HG02798 (cell line): ENCODE measurements around the gene GSDMA.

Experiments
- ATAC-seq: cut with Tn5 transposase; IDR thresholded peaks from one replicate; pipeline ENCODE4 v1.9.1; 2021; ENCODE audit warnings: mild to moderate bottlenecking; ENCODE audit not compliant: unreplicated experiment, poor library complexity

Gene GSDMA, protein sequence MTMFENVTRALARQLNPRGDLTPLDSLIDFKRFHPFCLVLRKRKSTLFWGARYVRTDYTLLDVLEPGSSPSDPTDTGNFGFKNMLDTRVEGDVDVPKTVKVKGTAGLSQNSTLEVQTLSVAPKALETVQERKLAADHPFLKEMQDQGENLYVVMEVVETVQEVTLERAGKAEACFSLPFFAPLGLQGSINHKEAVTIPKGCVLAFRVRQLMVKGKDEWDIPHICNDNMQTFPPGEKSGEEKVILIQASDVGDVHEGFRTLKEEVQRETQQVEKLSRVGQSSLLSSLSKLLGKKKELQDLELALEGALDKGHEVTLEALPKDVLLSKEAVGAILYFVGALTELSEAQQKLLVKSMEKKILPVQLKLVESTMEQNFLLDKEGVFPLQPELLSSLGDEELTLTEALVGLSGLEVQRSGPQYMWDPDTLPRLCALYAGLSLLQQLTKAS

DNA sequence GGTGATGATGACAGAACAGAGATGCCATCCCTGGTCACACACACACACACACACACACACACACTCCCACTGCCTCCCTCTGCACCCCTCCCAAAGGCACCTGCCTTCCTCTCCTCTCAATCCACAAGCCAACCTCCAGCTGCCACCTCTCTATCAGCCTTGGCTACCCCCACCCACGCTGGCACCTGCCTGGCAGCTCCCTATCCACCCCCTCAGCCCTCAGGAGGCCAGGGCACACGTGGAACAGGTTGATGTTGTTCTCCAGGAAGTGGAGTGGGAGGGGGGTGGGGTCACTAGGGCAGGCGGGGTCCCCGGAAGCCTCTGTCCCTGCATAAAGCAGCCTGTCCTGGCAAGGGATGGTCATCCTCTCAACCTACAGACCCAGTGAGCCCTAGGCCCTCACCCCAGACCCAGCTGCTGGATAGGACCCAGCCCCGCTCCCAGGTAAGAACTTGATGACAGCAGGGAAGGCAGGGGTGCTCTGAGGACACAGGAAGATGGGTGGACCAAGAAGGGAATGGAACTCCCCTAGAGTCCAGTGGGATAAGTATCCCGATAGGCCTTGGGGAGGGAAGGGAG is at the start of gene GSDMA:
TSS of gene GSDMA (plus strand) at position 363 of the 579 bp plus-strand sequence. CDS start 2,684 bp downstream, outside the sequence.
- no peak for ATAC-seq

DNA sequence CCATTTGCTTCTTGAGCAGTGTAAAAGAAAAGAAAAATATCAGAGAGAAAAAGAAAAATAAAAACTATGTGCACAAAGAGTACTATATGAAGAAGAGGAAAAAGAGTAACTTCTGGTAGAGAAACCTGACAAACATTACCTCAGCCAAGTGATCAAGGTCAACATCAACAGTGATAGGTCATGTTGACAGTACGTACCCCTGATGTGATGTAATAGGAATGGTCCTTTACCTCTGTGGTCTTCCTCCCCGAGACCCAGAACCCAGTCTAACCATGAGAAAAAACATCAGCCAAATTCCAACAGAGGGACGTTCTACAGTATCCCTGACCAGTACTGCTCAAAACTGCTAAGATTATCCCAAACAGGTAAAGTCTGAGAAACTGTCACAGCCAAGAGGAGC is 48.8 kb upstream of the GSDMA start:
- ATAC-seq, result no peak

DNA sequence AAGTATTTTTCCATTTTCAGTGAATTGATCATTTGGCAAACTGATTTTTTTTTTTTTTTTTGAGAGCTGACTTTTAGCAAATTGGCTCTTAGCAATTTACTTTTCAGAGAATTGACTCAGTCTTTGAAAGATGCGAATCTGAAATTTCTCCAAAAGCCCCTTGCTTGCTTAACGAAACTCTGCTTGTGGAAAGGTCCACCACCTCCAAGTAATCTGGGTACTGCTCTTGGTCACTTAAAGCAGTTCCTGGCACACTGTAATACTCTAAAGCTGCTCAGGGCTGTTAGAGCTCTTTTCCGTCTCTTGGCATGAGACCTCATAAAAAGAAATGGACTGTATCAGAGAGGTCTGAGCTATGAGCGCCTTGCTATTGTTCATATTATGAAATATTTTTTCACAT is 47.2 kb upstream of the GSDMA start:
- no peak for ATAC-seq

DNA sequence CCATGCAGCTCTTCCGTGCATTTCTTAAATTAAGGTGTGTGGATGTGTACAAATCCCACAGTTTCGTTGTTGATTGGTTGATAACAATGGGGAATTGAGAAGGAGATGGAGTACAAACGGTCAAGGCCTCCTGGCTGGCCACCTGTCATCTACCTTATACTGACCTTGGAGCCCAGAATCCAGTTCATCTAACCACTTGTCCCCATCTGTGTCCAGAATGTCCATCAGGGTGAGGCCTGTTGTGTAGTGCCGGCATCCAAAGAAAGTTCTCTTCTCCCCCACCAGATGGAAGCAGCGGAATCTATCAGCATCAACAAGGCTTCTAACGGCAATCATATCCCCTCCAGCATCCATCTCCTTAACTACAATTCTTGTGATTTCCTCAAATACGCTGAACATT is 45.9 kb upstream of the GSDMA start:
- no peak for ATAC-seq

DNA sequence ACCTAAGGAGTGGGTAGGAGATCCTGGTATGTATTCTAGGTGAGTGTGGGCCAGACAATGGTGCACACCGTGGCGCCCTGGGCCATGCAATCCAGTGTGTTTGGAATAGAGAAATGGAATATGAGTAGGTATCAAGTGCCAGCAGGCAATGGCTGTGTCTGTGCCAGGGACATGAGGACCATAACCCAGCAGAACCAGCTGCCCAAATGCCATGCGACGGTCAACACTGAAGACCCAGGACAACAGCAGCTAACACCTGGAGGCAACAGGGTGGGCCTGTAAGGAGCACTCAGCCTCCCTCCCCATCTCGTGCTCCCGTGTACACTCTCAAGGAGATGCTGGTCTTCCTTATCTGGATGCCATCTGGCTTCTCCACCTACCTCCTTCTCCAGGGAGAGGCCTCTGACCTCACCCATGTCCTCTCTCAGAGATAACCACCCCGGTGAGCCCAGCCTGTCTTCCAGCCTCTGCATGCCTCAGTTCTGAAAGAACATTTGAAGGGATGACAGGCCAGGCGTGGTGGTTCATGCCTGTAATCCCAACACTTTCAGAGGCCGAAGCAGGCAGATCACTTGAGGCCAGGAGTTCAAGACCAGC is 43.6 kb upstream of the GSDMA start:
- no peak for ATAC-seq

DNA sequence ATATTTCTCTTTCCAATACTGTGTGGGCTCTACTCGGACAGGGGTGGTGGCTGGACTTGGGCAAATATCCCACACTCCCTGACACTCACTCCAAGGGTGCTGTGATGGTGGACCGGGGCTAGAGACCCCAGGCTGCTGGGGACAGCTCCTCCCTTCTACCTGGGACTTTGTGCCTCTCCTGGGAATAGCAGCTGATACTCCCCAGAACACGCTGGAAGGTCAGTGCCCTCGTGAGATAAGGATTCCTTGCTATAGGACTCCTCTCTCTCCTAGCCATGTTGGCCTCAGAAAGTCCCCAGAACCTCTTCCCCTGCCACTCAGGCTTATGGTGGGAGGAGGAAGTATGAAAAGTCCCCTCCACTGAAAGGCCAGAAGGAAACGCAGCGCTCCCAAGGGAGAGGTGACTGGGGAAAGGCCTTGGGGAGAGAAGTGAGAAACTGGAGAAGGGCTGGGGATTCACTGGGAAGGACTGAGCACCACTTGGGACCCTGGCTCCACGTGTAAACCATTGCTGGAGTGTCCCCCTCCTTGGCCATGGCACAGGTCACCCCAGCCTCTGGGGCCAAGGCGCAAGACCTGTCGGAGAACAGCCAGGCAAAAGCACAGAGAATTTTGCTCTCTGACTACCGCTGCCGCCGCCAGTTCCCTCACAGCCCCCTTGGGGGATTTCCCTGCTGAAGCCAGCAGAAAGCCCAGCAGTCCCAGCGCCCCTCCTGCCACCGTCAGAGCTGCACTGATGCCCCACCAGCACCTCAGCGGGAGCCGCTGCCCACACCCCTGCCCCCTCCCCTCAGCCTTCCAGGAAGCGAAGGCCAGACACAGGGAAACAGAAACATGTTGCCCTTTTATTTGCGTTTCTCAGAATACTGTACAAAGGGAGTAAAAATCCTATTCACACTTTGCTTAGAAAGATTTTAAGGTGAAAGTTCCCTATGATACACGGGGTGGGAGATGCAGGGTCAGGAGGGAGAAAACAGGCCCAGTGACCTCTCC is 42.3 kb upstream of the GSDMA start:
- no peak for ATAC-seq

DNA sequence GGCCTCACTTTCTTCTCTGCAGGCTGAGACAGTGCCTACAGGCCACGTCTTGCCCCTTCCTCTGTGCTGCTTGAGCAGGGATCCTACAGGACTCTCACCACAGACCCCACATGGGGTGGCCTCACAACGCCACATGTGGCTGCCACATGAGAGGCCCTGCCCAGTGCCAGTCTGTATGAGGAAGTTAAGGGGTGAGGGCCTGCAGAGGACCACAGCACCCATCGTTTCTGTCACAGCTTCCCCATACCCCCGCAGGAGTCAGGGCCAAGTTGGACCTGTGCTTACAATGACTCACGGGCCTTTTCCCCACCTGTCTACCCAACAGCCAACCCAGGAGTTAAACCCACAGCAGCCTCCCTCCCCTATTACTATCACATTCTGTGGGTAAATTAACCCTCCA is 41.5 kb upstream of the GSDMA start:
- ATAC-seq, result no peak

DNA sequence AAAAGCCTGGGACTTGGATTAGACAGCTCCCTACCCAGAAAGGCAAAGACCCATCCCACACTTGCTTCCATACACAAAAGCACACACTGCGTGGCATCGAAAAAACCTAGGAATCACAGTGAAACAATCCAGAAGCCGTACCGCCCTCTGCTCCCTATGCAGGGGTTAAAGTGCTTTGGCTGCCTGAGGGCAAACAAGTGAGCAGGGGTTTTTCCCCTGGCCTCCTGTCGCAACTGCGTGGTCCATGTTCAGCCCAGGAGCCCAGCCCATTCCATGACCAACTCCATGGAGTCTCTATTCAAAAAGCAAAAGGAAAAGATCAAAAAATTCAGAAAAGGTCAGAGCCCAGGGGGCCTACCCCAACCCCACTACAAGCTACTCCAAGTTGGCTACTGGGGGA is 40.8 kb upstream of the GSDMA start:
- ATAC-seq, result no peak

DNA sequence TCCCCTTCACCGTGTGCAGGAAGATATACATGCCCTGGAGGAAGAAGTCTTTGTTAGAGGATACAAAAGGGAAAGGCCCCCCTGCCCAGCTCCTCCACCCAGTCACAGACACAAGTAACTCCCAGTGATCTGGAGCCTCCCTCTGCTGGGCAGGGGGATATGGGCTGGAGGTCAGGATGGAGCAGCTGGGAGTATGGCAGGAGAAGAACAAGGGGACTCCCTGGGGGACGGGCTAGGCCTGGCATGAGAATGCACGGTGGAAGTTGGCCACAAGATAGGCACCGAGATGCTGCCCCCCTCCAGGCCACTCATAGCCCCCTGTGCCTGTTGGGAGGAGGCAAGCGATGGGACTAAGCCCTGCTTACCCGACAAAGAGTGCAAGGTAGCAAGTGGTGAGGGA is 39.6 kb upstream of the GSDMA start:
- no peak for ATAC-seq

DNA sequence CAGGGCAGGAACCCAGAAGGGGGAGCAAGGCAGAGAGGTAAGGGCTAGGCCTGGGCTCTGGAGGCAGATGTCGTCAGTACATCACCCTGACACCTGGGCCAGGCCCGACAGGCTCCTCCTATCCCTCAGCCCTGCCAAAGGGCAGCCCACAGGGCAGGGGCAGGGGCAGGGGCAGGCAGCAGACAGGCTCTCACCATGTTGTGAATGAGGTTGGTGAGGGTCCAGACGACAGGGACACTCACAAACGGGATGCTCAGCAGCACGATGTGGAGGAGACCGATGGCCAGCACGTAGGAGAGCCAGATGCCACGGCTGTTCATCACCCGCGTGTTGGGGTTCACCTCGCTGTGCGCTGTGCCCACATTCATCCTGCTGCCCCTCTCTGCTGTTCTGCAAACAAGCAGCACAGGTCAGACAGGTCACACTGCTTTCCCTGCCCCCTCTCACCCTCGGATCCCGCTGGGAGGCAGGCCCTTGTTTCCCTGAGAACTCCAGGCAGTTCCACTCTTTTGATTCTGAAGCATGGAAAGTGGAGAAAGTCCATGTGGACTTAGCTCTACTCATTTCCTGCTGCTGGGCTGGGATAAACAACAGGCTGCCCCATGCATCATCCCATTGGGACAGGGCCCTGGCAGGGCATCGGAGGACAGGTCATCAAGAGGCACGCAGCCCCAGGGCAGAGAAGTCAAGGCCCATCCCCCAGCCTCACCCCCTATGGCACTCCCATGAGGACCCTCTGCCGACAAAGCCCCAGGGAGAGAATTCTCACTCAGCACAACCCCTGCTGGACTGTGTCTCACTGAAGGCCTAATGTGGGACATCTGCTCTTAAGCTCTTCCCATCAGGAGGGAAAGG is 38.7 kb upstream of the GSDMA start:
- ATAC-seq, result no peak

DNA sequence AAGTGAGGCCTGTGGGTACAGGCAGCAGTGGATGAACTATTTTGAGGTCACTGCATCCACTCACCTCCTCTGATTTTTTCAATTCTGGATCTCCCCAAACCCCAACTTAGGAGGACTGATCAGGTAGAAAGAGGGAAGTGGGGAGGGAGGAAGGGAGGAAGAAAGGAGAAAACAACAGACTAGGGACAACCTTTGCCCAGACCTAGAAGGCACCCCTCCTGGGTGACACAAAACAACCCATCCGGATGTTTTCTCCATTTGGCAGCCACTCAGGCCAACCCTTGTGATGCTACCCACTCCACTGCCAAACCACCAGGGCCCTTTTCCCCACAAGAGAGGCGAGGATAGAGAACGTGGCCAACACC is 38.1 kb upstream of the GSDMA start:
- no peak for ATAC-seq

DNA sequence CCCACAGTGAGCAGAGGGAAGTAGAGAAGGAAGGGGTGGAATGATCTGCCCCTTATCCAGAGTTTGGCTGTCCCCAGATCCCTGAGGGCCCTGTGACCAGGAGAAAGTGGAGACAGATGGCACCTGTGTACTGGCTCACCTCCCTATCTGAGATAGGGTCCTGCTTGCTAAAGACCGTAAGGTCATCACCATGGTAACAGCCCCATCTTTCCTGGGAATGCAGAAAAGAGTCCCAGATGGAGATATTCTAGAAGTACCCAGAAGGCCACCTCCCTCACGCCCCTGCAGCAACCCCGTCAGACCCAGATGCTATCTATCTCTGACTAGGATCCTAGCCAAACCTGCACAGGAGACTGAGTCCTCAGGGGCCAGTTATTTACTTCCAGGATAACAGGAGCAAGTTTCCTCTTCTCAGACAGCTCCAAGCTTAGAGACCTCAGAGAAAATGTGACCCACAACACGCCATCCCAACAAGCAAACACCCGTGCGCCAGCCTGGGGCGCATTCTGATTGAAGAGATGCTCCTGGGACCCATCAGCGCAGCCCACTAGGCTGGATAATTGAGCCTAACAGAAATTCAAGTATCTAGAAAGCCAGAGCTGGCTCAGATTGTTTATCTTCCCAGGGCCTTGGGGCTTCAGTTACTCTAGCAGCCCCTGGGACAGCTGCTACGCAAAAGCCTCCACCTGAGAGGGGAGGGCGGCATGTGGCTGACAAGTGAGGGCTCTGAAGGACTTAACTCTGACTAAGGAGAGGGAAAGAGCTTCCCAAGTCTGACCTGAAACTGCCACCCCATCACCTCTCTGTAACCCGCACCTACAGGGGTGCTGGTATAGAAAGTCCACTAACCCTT is 37.3 kb upstream of the GSDMA start:
- no peak for ATAC-seq

DNA sequence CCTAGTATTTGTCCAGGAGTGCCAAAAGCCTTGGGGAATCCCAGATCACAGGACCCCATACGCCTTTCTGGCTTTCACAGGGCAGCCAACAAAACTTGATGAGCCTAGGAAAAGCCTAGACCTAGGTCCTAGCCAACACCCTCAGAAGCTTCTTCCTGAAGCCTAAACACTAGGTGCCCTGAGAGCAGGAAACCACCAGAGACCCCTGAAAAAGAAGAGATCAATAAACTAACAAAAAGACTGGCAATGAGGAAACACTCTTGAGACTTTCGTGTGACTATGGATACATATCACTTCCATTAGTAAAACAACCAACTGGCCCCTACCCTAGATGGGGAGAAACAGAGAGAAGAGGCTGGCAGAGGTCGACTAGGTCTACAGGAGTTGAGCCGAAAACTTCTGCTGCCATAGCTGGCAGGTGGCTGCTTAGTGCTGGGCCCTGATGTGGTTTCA is 36.6 kb upstream of the GSDMA start:
- no peak for ATAC-seq

DNA sequence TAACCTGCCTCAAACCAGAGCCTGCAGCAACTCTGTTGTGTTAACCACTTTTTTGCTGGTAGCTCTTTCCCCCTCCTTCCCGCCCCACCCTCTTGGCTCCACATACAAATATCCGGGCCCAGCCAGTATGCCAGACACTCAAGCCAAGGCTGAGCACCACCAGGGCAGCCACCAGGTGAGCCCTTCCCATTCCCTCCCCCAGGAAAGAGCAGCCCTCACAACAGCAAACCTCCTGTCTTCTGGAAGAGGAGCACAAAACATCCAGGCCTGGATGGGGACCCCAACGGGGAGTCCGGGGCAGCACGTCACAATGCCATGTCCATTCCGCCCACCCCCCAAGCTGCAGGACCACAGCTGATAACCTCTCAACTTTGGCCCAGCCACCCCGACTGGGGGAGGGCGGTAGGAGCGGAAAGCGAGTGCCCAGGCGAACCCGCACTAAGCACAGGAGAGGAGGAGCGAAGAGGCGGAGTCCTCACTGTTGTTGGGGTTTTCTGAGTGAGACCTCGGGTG is 36.2 kb upstream of the GSDMA start:
- peak; percentile 13 for ATAC-seq

DNA sequence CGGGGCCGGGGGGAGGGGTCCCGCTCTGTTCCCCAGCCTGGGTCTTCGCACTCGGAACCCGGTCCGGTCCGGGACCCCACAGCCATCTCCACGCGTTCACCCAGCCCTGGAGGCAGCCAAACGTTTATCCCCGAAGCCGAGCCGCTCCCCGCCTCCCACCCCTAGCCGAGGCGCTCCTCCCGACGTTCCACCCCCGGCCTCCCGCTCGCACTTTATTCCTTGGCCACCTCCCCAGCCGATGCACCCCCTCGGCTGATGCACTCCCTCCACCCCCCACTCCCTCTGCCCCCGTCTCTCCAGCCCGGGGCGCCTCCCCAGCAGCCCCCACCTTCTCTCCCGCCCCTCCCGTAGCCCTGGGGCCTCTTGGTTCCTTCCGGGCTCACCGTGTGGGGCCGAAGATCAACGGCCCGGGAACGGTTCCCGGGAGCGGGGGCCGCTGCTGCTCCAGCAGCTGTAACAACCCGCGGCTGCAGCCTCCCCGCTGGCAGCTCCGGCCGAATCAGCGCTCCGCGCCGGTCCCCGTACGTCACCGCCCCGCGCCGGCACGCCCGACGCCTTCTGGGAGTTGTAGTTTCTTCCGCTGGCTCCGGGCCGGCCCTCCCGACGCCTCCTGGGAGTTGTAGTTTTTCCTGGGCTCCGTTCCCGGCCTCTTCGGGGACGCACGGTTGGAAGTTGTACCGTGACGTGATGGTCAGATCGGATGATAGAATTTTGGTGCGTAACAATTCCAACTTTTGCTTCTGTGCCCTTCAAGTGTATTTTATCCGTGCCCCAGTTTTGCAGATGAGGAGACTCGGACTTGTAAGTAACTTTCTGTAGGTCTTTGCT is 35.5 kb upstream of the GSDMA start, which contains the start of the genes LRRC3C and ORMDL3:
TSS of gene LRRC3C (plus strand) at position 632 of the 828 bp plus-strand sequence. CDS start 13,792 bp downstream, outside the sequence.
TSS of gene ORMDL3 (minus strand) at position 501 of the 828 bp plus-strand sequence. CDS start 3,398 bp downstream, outside the sequence.
- ATAC-seq, result peak; percentile 90

DNA sequence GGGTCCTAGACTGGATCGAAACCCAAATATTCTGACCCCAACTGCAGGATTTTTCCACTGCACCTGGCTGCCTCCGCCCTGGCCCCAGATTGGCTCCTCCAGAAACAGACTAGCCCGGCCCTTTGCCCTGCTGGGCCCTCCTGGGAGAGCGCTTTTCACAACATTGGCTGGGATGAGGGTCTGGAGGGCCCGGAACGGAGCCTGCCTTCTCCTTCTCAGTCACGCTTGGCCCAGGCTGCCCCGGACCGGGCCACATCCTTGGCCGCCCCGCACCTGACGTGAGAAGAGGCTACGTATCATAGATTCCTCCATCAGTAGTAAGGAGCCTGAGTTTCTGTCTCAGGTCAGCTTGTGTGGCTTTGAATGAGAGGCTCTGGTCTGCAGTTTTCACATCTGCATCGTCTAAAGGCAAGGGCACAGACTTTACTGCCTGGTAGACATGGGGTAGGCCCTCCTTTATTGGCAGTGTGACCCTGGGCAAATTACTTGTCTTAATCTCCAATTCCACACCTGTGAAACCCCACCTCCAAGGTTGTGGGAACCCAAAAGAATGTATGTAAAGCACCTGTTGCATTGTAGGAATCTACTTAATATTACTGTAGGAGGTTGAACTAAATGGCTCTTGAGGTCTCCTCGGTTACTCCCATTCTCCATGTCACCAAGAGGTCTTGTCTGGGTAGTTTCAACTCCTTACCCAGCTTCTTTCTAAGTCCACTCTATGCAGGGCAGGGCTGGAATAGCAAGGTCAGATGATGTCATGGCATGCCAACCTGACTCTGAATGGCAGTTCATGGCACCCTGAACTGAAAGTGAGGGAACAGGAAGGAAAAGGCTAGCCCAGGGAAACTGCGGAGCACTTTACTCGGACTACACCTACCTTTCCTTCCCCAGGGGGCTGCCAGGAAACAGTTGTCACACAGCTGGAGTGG is 34.6 kb upstream of the GSDMA start:
- ATAC-seq, result peak; percentile 19
